EL (cell line): ENCODE results near the gene ZBTB1.
A peak's percentile ranks its signal among the peaks of the same experiment; 100 is the strongest.
"Not testable (repeated sequence)": the region's sequence is repeated elsewhere in the genome, so short reads cannot be mapped to it uniquely, and the experiment has no call there.

ENCODE experiments used
- DNase-seq: peaks from one replicate; pipeline ENCODE4 v3.0.0-alpha.2; 2016

ZBTB1 gene

DNA sequence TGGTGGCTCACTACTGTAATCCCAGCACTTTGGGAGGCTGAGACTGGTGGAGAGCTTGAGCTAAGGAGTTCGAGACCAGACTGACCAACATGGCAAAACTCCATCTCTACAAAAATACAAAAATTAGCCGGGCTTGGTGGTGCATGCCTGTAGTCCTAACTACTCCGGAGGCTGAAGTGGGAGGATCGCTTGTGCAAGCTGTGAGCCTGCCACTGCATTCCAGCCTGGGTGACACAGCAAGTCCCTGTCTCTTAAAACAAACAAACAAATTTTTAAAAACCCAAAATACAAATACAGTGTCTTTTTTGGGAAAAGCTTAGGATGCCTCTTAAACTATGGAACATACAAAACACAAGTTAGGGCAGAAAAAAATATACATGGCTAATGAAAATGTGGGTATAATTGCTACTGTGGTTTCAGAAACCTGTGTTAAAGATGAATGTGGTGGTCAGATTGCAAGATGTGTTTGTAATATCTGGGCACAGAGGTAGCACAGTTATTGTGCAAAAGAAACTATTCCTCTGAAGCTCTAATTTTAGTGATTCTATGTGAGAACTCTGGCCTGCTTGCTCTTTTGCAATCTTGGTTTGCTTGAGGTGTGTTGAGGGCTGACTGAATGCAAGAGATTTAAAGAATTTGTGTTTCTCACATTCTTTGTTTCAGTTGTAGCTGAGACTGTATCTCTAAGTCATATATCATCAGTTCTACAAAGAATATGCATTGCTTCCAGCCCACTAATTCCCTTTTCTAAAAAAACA is 32.1 kb downstream of the ZBTB1 start:
- peak; percentile 32 for DNase-seq

- DNase-seq: peak; percentile 100
Observed at GRCh38 chr14:64540208-64541202, 35.9 kb downstream of the ZBTB1 start, which contains the start of gene HSPA2. Gene HSPA2 (plus strand): TSS chr14:64540741. CDS start chr14:64540850, 109 bp downstream.

DNA sequence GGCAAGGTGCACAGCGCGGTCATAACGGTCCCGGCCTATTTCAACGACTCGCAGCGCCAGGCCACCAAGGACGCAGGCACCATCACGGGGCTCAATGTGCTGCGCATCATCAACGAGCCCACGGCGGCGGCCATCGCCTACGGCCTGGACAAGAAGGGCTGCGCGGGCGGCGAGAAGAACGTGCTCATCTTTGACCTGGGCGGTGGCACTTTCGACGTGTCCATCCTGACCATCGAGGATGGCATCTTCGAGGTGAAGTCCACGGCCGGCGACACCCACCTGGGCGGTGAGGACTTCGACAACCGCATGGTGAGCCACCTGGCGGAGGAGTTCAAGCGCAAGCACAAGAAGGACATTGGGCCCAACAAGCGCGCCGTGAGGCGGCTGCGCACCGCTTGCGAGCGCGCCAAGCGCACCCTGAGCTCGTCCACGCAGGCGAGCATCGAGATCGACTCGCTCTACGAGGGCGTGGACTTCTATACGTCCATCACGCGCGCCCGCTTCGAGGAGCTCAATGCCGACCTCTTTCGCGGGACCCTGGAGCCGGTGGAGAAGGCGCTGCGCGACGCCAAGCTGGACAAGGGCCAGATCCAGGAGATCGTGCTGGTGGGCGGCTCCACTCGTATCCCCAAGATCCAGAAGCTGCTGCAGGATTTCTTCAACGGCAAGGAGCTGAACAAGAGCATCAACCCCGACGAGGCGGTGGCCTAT is 36.8 kb downstream of the ZBTB1 start:
- peak; percentile 32 for DNase-seq

DNA sequence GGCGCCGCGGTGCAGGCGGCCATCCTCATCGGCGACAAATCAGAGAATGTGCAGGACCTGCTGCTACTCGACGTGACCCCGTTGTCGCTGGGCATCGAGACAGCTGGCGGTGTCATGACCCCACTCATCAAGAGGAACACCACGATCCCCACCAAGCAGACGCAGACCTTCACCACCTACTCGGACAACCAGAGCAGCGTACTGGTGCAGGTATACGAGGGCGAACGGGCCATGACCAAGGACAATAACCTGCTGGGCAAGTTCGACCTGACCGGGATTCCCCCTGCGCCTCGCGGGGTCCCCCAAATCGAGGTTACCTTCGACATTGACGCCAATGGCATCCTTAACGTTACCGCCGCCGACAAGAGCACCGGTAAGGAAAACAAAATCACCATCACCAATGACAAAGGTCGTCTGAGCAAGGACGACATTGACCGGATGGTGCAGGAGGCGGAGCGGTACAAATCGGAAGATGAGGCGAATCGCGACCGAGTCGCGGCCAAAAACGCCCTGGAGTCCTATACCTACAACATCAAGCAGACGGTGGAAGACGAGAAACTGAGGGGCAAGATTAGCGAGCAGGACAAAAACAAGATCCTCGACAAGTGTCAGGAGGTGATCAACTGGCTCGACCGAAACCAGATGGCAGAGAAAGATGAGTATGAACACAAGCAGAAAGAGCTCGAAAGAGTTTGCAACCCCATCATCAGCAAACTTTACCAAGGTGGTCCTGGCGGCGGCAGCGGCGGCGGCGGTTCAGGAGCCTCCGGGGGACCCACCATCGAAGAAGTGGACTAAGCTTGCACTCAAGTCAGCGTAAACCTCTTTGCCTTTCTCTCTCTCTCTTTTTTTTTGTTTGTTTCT is 37.6 kb downstream of the ZBTB1 start:
- DNase-seq: peak; percentile 13

DNA sequence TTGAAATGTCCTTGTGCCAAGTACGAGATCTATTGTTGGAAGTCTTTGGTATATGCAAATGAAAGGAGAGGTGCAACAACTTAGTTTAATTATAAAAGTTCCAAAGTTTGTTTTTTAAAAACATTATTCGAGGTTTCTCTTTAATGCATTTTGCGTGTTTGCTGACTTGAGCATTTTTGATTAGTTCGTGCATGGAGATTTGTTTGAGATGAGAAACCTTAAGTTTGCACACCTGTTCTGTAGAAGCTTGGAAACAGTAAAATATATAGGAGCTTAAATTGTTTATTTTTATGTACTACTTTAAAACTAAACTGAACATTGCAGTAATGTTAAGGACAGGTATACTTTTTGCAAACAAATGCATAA is 38.2 kb downstream of the ZBTB1 start:
- DNase-seq: no peak

DNA sequence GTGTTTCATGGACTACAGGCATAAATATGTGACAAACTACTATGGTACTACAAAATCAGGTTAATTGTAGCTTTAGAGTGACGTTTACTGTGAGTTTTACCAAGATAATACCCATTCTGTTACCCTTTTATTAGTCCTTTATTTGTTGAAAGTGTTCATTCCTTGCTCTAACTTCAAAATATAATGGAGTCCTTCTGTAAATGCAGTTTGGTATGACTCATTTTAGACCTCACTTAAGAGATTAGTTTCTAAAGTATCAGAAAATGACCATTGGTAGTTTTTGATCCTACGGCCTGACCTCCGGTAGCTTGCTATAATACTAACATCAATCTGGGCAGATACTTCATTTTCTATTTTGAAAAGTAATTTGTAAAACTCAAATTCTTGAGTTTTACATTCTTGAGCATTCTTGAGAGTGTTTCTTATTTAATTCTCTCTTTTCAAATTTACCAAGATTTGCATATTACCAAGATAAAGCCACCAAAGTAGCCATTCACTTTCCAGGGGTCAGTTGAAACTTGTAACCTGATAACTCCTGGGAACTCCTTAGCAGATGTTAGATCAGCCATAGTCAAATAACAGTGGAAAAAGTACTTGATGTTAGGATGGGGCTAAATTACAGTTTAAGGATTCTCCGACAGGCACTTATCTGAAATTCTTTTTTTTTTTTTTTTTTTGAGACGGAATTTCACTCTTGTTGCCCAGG is 40.2 kb downstream of the ZBTB1 start:
- no peak for DNase-seq

GRCh38 chr14:64549016-64549415 is 44.4 kb downstream of the ZBTB1 start:
- DNase-seq: no peak

- DNase-seq: peak; percentile 23
Observed at GRCh38 chr14:64549791-64550620, 45.4 kb downstream of the ZBTB1 start, which contains the start of gene PPP1R36. Gene PPP1R36 (plus strand): TSS chr14:64549961. CDS start chr14:64549998, 37 bp downstream.

DNA sequence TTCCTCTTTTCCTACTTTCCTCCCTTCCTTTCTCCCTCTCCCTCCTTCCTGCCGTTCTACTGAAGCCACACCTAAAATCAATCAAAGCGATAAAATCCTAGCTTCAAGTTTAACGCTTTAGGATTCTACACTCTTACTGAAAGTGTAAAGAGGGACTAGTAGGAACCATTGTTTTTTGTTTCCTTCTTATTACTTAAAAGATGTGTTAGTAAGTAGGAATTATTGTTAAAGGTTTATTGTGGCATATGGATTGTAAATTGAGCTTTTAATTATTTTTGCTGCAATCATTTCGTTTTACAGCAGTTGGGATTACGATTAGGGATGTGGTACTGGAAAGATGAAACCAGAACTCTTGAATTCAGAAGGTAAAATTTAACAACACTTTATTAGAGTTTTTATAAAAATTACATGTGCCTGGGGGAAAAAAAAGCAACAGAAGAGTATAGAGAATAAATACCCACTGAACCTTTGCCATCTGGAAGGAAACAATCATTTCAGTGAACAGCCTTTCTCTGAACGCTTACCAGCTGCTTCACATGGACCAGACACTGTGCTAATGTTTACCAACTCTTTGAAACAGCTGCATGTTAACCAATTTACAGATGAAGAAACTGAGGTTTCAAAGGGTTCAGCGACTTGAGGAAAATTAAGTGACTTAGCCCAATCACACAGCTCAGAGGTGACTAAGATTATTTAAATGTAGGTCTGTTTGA is 46.2 kb downstream of the ZBTB1 start:
- DNase-seq: no peak

DNA sequence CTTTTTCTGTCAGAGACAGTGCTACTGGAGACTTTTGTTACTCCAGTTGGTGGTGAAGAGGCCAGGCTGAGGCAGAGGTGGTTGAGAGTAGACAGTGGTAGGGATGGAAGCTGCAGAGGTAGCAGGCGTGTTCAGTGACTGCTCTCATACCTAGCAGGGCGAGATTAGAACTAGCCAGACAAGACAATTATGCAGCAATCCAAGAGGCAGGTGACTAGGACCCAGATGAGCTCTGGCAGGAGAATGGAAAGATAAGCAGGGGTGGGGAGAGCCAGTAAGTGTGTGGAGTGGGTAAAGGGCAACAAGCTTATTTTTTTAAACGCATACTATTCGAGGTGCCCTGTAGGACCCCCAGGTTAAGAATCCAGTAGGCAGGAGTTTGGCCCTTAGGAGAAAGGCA is 50.0 kb downstream of the ZBTB1 start:
- no peak for DNase-seq

DNA sequence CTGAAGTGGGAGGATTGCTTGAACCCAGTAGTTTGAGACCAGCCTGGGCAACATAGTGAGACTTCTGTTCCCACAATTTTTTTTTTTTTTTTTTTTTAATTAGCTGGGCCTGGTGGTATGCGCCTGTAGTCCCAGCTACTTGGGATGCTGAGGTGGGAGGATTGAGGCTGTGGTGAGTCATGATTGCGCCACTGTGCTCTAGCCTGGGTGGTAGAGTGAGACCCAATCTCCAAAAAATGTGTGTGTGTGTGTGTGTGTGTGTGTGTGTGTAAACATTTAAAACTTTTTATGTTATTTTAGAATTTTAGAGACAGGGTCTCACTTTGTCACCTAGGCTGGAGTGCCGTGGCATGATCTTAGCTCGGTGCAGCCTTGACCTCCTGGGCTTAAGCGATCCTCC is 52.0 kb downstream of the ZBTB1 start:
- peak; percentile 94 for DNase-seq

DNA sequence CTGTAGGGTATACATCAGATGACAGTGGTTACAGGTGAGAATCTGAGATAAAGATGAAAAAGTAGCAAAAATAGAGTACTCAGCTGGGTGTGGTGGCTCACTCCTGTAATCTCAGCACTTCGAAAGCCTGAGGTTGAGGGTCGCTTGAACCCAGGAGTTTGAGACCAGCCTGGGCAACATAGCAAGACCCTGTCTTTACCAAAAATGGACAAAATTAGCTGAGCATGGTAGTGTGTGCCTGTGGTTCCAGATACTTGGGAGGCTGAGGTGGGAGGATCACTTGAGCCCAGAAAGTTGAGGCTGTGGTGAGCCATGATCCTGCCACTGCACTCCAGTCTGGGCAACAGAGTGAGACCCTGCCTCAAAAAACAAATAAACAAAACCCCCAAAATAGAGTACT is 53.6 kb downstream of the ZBTB1 start:
- not testable (repeated sequence) for DNase-seq

- DNase-seq: peak; percentile 15
Observed at GRCh38 chr14:64561631-64562030, 57.1 kb downstream of the ZBTB1 start.

GRCh38 chr14:64562436-64562835 is 57.9 kb downstream of the ZBTB1 start:
- no peak for DNase-seq

DNA sequence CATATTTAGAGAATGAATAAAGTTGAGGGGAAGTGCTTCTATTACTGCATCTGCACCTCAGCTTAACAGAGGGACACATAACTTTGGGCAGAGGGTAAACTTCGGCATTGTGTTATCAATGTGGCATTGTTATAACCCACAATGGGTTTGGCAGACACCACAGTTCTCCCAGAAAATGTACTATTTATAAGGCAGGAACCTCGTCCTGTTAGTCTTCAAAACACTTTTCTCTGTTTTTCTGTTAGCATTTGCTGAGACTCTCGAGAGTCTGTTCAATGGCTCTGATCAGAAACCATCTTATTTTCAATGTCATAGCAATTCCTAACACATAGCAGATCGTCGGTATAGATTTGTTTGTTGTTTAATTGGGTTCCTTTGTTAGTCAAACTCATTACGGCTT is 59.1 kb downstream of the ZBTB1 start:
- no peak for DNase-seq

GRCh38 chr14:64566651-64567122 is 62.1 kb downstream of the ZBTB1 start:
- no peak for DNase-seq

DNA sequence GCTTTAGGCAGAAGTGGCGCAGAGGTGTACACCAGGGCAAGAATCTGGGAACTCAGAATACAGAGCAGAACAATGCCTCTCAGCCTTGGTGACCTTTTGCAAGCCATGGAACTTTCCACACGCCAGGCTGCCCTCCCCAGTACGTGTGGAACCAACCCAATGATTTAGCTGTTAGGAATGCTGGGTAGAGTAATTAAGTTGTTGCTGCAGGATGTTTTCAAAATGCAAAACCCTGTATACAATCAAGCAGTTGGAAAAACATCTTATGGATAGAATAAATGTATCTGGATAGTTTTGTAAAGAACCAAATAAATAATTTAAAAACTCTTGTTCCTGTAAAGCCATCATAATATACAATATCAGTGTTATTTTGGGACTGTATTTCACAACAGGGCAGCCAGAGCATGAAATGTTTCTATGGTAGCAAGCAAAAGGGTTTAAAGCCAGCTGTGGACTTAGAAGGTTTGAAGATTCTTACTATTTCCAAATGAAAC is 64.6 kb downstream of the ZBTB1 start:
- DNase-seq: peak; percentile 77

- not testable (repeated sequence) for DNase-seq
Observed at GRCh38 chr14:64569646-64570045, 65.1 kb downstream of the ZBTB1 start.

GRCh38 chr14:64572386-64573104 is 68.0 kb downstream of the ZBTB1 start:
- DNase-seq: no peak
